ENCODE measurements around the gene SLC9A1.

The SLC9A1 gene

GRCh38 chr1:27150183-27150582 lies 4.7 kb downstream of the SLC9A1 start:
- no peak for DNase-seq

DNA sequence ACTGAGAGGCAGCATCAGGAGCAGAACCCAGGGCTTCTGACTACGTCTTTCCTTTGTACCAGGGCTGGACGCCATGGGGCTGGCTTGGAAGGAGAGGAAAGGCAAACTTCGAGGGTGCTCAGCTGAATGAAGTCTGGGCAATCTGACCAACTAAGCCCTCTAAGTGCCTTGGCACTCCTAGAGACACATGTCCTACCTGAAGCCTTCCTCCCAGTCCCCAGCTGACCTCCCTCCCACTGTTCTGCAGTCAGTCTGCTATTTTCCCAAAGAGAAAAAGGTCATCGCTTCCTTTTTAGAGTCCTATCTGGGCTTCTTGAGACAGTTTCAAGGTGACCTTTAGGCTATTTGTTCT lies 5.2 kb downstream of the SLC9A1 start:
- DNase-seq = no peak

DNA sequence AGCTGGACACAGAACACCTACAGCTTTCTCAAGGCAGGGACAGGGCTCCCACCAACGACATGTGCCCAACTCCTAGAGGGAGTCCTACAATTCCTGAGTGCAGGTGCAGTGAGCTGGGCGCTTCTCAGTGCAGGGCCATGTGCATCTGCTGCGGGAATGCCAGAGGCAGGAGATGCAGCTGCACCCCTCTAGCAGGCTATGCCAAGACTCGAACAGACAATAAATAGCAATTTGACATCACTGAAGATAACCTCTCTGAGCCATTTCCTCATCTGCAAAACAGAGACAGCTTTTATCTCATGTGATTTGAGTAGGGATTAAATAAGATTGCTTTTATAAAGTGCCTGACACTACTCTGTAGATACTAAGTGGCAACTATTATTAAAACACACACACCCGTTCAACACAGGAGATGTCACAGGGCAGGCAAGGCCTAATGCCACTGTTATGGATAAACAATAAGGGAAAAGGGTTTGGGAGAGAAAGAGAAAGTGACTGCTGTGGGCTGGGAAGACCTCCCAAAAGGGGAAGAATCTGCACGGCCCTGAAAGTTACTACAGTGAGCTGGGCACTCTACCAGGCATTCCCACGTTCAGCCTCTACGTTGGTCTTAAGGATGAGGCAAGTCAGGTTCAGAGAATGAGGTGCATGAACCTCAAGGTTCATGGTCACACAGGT lies 5.7 kb downstream of the SLC9A1 start:
- no peak for DNase-seq

GRCh38 chr1:27148591-27148990 lies 6.3 kb downstream of the SLC9A1 start:
- DNase-seq = no peak

DNA sequence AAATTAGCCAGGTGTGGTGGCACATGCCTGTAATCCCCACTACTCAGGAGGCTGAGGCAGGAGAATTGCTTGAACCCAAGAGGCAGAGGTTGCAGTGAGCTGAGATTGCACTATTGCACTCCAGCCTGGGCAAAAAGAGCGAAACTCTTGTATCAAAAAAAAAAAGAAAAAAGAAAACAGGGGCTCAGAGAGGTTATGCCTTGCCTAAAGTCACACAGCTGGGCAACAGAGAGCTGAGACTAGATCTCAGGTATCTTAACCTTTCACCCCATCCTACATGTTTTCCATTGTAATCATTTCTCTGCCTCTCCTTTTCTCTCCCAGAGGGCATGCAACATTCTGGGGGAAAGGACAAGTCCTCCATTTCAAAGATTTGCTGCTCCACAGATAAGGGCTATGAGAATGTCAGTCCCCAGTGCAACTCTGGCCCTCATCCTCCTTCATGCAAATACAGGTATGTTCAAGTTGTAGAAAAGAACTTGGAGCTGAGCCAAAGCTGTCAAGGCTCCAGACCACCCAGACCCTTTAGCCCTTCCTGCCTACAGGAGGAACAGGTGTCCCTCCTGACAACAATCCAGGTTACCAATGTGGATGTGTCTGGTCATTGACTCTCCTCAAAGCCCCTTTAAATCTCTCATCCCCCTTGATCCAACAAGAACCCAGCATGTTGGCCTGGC lies 6.9 kb downstream of the SLC9A1 start:
- DNase-seq = no peak

GRCh38 chr1:27145934-27146354 lies 9.0 kb downstream of the SLC9A1 start:
- no peak for DNase-seq

DNA sequence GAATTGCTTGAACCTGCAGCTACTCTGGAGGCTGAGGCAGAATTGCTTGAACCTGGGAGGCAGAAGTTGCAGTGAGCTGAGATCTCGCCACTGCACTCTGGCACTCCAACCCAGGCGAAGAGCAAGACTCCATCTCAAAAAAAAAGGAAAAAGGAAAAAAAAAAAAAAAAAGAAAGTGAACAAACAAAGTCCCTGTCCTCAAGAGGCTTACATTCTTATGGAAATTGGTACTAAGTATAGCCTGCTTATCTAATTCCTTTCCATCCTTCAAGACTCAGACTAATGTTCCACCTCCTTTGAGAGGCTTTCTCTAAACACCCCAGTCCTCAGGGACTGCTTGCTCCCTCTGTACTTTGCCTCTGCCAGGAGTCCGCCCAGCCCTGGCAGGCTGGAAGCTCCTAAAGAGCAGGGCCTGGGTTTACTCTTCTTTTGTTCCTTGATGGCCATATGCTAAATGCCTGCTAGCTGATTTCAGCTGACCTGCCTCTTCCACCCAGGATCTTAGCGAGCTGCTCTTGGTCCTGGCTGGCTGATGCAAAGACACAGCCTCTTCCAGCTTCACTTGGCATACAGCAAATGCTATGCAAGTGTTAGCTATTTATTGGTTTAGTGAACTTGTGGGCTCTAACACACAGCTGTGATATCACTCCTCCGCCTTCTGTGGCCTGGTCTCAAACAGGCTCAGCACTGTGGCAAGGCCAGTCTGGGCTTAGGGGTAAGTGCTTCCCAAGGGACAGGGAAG lies 9.8 kb downstream of the SLC9A1 start:
- DNase-seq = no peak

DNA sequence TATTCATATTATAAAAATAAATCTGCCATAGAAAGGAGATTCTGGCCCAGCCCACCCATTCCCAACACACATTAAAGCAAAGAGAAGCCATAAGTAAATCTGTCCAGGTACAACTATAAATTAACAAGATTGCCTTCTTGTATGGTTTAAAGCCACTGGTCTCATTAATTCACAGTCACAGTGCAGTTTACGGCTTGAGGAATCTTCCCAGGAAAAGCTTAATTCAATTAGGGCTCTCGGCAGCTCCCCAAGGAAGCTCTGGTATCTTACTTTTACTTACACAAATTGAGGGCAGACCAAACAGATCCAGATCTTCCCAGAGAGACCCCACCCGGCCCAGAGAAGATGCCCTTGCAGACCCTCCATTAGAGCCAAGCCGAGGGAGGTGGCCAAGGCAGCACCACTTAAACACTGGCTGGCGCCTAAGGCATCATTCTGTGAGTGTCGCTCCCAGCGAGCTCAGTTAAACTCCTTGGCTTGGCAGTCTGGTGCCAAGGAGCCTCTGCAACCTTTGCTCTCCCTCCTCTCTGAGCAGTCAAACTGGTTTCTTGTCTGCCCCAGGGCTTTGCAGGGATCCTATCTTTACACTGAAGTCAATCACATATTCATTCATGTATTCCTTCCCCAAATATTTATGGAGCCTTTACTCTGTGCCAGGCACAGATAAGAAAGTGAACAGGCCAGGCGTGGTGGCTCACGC lies 10.7 kb downstream of the SLC9A1 start:
- no peak for DNase-seq

DNA sequence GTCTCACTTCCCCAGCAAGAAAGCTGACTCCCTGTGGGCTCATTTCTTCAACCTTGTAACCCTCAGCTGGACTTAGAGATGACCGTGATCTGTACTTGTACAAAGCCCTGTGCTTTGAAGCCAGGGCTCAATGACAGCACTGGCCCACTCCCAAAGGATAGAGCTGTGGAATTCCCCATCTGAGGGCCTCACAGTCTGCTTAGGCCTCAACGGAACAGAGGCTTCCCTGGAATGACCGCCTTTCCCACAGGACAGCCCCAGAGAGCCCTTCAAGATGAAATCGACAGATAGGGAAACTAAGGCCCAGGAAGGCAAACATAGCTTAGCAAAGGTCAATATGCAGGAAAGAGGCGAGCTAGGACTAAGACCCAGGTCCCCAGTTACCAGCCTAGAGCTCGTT lies 11.5 kb downstream of the SLC9A1 start:
- no peak for DNase-seq

- DNase-seq = no peak
These were observed 12.5 kb downstream of the SLC9A1 start for GRCh38 chr1:27142464-27142863.

DNA sequence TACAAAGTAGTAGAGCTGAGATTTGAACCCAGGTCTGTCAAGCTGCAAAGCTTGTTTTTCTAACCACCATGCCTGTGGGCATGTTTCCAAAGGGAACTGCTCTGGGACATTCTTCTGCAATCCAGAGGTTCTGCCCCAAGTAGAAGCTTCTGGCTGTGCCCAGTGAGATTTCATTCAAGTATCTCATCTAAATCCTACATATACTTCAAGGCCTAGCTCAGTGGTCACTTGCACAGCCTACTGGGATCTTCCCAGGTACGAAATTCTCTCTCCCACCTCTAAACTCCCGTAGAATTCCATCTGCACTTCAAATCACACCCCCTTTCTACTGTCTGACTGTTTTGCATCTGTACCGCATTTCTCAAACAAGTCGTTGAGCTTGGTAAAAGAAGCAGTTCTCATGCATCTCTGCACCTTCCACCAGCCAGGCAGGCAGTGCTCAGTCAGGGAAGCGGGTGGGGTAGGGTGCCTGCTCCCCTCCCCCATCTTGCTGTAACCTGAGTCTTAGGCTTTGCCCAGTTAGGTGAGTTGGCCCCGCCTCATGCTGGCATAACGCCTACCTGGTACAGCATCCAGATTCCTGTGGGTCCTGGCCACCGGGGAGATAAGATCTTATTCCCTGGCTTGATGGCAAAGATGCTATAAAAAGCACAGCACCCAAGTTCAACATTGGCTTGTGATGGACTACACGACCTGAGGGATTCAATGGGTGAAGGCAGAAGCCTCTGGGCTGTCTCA lies 13.5 kb downstream of the SLC9A1 start:
- peak; percentile 70 for DNase-seq

- DNase-seq = no peak
These were observed 14.9 kb downstream of the SLC9A1 start for GRCh38 chr1:27139980-27140379.

- DNase-seq = no peak
These were observed 16.0 kb downstream of the SLC9A1 start for GRCh38 chr1:27138927-27139326.

- no peak for DNase-seq
These were observed 16.6 kb downstream of the SLC9A1 start for GRCh38 chr1:27138368-27138767.

DNA sequence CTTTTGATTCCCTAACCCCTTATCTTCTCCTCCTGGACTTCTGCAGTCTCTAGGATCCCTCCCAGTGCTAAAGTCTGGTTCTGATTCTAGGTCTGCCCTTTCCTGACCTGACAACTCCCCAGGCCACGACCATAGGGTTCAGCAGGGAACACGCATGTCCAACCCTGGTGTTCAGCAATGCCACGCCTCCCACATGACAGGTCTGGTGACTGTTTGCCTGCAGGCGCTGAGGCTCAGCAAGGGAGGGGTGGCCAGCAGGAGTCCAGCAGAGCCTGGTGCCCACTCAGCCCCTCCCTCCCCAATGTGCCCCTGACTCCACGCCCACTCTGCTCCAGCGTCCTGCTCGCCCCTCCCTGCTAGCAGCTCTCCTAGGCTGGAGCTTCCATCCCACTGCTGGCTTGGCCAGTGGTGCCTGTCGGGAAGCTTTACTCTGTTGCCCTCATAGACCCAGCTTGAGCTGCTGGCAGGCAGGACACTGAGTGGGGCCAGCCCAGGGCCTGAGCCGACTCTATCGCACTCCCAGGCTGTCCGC lies 17.3 kb downstream of the SLC9A1 start:
- DNase-seq = no peak

- DNase-seq = no peak
These were observed 17.9 kb downstream of the SLC9A1 start for GRCh38 chr1:27136998-27137542.

DNA sequence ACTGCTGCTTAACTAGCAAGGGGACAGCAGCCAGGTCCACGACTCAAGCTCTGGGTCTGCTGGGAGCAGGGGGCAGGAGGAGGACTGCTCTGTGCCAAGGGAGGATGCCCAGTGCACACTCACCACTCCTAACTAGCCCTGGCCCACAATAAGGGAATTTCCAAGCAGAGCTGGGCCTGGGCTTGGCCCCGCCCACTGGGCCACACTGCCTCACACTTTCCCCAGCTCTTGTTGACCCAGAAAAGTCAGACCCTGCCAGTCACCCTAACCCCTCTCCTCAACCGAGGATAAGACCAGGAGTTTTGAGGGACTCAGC lies 18.7 kb downstream of the SLC9A1 start:
- DNase-seq = no peak

- DNase-seq = no peak
These were observed 19.2 kb downstream of the SLC9A1 start for GRCh38 chr1:27135541-27136235.

DNA sequence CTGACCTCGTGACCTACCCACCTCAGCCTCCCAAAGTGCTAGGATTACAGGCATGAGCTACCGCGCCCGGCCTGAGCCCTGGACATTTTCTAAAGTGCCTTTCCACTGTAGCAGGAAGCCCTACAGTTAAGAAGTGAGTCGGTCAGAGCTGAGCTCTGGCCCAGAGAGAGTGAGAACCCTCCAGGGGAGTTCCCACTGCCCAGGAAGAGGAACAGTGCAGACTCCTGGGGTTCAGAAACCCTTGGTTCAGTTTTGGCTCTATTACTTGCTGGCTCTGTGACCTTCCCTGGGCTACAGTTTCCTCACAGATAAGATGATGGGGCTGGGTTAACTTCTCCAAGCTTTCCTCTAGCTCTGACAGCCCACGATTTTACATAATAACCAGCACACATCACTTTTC lies 20.9 kb downstream of the SLC9A1 start:
- no peak for DNase-seq

GRCh38 chr1:27133158-27133557 lies 21.8 kb downstream of the SLC9A1 start:
- no peak for DNase-seq

GRCh38 chr1:27132624-27133023 lies 22.3 kb downstream of the SLC9A1 start:
- DNase-seq = no peak

DNA sequence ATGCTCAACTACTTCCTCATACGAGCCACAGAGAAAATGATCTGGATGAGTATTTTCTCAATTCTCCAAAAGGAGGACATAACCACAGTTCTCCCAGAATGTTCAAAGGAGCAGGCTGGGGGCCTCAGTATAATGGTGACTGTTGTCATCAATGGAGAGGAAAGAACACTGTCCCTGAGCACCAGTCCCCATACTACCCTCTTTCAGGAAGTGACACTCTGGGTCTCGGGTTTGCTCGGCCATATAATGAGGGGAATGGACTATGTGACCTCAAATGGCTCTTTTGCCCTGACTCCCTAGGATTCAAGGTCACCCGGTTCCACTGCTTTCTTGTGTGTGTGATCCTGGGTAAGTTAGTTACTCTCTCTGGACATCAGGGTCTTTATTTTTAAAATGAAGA lies 22.8 kb downstream of the SLC9A1 start:
- DNase-seq = no peak

Measured in NCI-H526 treated with DMSO at 0.1 percent for 48 hours (cell line).